ENCODE data around the gene CERK.
A peak's percentile ranks its signal among the peaks of the same experiment; 100 is the strongest.

CERK gene

DNA sequence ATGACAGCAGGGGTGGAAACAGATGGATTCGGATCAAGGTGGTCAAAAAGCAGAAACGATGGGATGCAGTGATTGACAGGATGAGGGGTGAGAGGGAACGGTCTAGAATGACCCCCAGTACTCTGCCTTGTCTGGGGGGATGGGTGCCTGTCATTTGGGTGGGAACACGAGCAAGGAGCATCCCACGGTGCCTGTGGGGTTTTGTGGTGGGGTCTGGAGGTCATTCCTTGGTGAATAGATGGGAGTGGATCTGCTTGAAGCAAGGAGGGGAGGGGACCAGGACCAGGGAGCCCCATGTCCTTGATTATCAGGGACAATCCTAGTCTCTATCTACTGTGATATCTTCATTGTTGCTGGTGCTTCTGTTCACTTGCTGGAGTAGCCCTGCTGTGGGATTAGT, 8.1 kb upstream of the CERK start:
- Histone ChIP-seq H3K4me1 (ENCODE audit: control extremely low read depth in 1 of 4, control insufficient read depth in 4 of 4, insufficient read depth in 4 of 4, low read length in 3 of 4) (peaks cover 5 to 35% (median 31%) of the 10 kb centered on the region in 4 experiments), H3K27ac (ENCODE audit: insufficient read depth in 1 of 2, low read depth in 1 of 2, low read length in 2 of 2, poor library complexity in 1 of 2, severe bottlenecking in 2 of 2) (no peak overlapping the region)

DNA sequence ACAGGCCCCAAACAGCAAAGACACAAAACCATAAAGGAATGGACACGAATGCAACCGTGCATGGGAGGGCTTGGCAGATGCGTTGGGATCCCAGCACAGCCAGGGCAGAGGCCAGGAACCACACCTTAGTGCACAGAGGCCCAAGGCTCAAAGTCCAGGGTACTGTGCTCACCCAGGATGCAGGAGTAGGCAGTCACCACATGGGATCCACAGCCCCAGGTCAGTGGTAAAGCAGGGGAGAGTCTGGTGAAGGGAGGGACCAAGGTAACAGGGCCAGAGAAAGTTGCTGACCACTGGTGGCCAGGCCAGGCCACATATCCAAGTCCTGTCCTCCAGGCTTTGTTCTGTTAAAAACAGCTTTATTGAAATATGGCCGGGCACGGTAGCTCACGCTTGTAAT, 6.5 kb upstream of the CERK start:
- Histone ChIP-seq H3K36me3 (ENCODE audit: control insufficient read depth in 4 of 4, insufficient read depth in 4 of 4, low read length in 3 of 4) (no peaks in the 10 kb centered on the region), H3K27me3 (replicated peaks in 2 of 5; ENCODE audit: control insufficient read depth in 4 of 5, insufficient read depth in 5 of 5, low read length in 4 of 5) (no peaks in the 10 kb centered on the region), H3K27ac (ENCODE audit: insufficient read depth in 1 of 2, low read depth in 1 of 2, low read length in 2 of 2, poor library complexity in 1 of 2, severe bottlenecking in 2 of 2) (no peak overlapping the region), H3K9me3 (ENCODE audit: control extremely low read depth in 1 of 5, control insufficient read depth in 4 of 5, insufficient read depth in 2 of 5, low read depth in 1 of 5, low read length in 4 of 5) (peaks cover 0 to 2% (median 0%) of the 10 kb centered on the region in 5 experiments), H3K4me1 (ENCODE audit: control extremely low read depth in 1 of 4, control insufficient read depth in 4 of 4, insufficient read depth in 4 of 4, low read length in 3 of 4) (peaks cover 4 to 20% (median 18%) of the 10 kb centered on the region in 4 experiments), H3K4me3 (ENCODE audit: control insufficient read depth in 1 of 7, extremely low read depth in 1 of 7, insufficient read depth in 4 of 7, low read depth in 2 of 7, low read length in 6 of 7) (no peak overlapping the region)
- no peak for DNase-seq
- WGBS (ENCODE audit: insufficient coverage) = 100% methylated on average over 6 of the region's 6 CpGs
- ChIA-PET CTCF (no interaction called here), POLR2A (interaction anchor here (0.6 kb wide), 1 partner anchor 9 kb away, joined by 3 read pairs; no protein-coding TSS in a partner anchor)

More for the DNA sequence above, 8.1 kb upstream of the CERK start:
- POLR2A ChIA-PET = no interaction called here
- CTCF ChIA-PET = interaction anchor here (4.7 kb wide), 1 partner anchor 12 kb away, joined by 24 read pairs; no protein-coding TSS in a partner anchor
- Histone ChIP-seq H3K4me3 (ENCODE audit: control insufficient read depth in 1 of 7, extremely low read depth in 1 of 7, insufficient read depth in 4 of 7, low read depth in 2 of 7, low read length in 6 of 7) (no peak overlapping the region), H3K27me3 (replicated peaks in 2 of 5; ENCODE audit: control insufficient read depth in 4 of 5, insufficient read depth in 5 of 5, low read length in 4 of 5) (no peaks in the 10 kb centered on the region), H3K9me3 (ENCODE audit: control extremely low read depth in 1 of 5, control insufficient read depth in 4 of 5, insufficient read depth in 2 of 5, low read depth in 1 of 5, low read length in 4 of 5) (peaks cover 0 to 2% (median 0%) of the 10 kb centered on the region in 5 experiments), H3K36me3 (ENCODE audit: control insufficient read depth in 4 of 4, insufficient read depth in 4 of 4, low read length in 3 of 4) (no peaks in the 10 kb centered on the region)
- no peak for DNase-seq
- 77% methylated on average over 4 of the region's 5 CpGs for WGBS (ENCODE audit: insufficient coverage)

DNA sequence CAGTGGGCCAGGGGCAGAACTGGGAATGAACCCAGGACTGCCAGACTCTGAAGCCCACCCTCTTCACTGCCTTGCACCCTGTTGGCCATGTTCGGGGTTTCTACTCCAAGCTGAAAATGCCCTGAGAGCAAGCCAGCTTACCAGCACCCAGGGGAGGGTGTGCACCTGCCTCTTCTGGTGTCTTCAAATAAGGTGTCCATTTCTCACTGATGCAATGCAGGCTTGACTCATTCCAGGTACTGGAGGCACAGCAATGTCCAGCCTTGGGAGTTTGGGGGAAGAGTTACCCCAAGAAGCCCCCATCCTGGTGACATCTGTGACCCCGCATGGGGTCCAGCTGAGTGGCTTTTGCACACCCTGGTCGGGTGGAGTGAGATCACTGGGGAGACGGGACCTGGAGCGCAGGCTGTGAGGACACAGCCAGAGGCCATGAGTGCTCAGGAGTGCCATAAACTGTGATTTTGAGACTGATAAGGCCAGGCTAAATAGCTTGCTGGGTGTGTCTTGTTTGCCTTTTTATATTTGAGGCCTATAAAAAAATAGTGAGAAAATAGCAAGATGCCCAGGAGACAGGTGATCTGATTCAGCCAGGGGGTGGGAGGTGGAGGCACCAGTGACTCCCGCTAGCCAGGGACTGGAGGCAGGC, 4.6 kb upstream of the CERK start:
- ChIA-PET POLR2A (interaction anchor here (1.0 kb wide), 1 partner anchor 20 kb away, joined by 4 read pairs; the partner anchor contains the start of gene TBC1D22A), CTCF (interaction anchor here (0.6 to 4.9 kb wide), 4 partner anchors 12 to 180 kb away, joined by 3 to 33 read pairs (median 3); no protein-coding TSS in a partner anchor)
- no peak overlapping the region for H3K27ac ChIP-seq (ENCODE audit: insufficient read depth in 1 of 2, low read depth in 1 of 2, low read length in 2 of 2, poor library complexity in 1 of 2, severe bottlenecking in 2 of 2)
- no peaks in the 10 kb centered on the region for H3K36me3 ChIP-seq (ENCODE audit: control insufficient read depth in 4 of 4, insufficient read depth in 4 of 4, low read length in 3 of 4)
- no peaks in the 10 kb centered on the region for H3K27me3 ChIP-seq (replicated peaks in 2 of 5; ENCODE audit: control insufficient read depth in 4 of 5, insufficient read depth in 5 of 5, low read length in 4 of 5)
- no peak for DNase-seq
- peaks cover 0 to 17% (median 13%) of the 10 kb centered on the region in 4 experiments for H3K4me1 ChIP-seq (ENCODE audit: control extremely low read depth in 1 of 4, control insufficient read depth in 4 of 4, insufficient read depth in 4 of 4, low read length in 3 of 4)
- H3K4me3 ChIP-seq (ENCODE audit: control insufficient read depth in 1 of 7, extremely low read depth in 1 of 7, insufficient read depth in 4 of 7, low read depth in 2 of 7, low read length in 6 of 7) = no peak overlapping the region
- H3K9me3 ChIP-seq (ENCODE audit: control extremely low read depth in 1 of 5, control insufficient read depth in 4 of 5, insufficient read depth in 2 of 5, low read depth in 1 of 5, low read length in 4 of 5) = peaks cover 0 to 2% (median 0%) of the 10 kb centered on the region in 5 experiments
- WGBS (ENCODE audit: insufficient coverage) = 78% methylated on average over 5 of the region's 6 CpGs

DNA sequence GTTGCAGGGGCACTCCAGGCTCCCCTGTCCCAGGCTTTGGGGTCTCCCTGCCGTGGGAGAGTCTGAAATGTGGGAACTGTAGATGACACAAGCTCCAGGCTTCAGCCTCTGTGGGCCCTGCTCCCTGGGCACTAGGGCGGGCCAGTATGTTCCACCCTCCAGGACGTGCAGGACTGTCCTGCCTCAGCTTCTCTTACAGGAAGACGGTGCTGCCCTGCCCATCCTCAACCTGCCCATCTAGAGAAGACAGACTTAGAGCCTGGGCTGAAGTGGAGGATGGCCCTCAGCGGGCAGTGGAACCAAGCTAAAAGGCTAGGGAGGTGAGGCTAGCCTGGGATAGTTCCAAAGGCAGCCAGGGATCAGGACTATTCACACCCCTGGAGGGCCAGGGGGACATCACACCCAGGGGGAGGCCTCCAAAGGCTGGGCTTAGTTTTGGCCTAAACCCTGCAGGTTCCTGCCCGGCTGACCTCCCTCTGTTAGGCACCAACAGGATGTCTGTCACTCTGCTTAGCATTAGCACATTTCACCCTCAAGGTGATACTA, 4.0 kb upstream of the CERK start:
- CTCF ChIA-PET = interaction anchor here (0.8 to 4.9 kb wide), 2 partner anchors 16 to 63 kb away, joined by 3 to 33 read pairs; no protein-coding TSS in a partner anchor

DNA sequence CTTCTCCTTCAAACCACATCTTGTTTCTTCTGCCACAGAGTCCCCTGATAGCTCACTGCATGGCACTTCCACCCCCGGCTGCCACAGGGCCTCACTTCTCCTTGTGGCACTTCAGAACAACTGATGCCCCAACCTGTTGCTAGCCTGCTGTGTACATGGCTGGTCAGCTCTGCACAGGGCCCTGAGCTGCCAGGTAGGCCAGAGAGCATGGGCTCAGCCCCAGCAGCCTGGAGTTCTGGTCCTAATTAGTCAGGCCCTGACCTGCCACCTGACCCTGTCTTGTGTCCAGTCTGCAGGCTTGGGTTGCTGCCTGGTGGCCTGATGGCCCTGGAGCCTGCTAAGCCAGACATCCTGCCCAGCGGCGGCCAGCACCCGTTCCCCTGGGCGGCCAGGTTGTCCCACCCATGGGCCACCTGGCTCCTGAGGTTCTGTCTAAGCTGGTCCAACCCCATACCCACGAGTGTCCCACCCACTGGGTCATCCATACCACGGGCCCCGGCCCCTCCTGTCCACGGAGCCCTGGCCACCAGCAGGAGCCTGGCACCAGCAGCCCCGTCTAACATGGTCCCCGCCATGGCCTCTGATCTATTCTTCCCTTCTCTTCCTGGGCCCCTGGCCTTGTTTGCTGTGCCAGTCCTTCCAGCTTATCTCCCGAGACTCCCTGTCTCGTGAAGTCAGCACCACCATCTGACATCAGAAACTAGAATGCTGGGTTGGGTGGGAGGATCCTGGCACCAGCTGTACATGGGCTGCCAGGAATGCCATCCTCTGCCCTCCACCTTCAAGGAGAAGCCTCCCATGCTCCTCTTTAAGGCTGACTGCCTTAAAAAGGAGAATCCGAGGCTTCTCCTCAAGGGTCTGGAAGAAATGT, 3.1 kb upstream of the CERK start:
- peaks cover 4 to 29% (median 24%) of the 10 kb centered on the region in 4 experiments for H3K4me1 ChIP-seq (ENCODE audit: control extremely low read depth in 1 of 4, control insufficient read depth in 4 of 4, insufficient read depth in 4 of 4, low read length in 3 of 4)
- H3K9me3 ChIP-seq (ENCODE audit: control extremely low read depth in 1 of 5, control insufficient read depth in 4 of 5, insufficient read depth in 2 of 5, low read depth in 1 of 5, low read length in 4 of 5) = peaks cover 0 to 2% (median 0%) of the 10 kb centered on the region in 5 experiments
- no peaks in the 10 kb centered on the region for H3K36me3 ChIP-seq (ENCODE audit: control insufficient read depth in 4 of 4, insufficient read depth in 4 of 4, low read length in 3 of 4)
- no peak overlapping the region for H3K27ac ChIP-seq (ENCODE audit: insufficient read depth in 1 of 2, low read depth in 1 of 2, low read length in 2 of 2, poor library complexity in 1 of 2, severe bottlenecking in 2 of 2)
- CTCF ChIA-PET = interaction anchor here (1.2 to 4.9 kb wide), 5 partner anchors 9 to 61 kb away, joined by 4 to 34 read pairs (median 16); no protein-coding TSS in a partner anchor
- POLR2A ChIA-PET = interaction anchor here (1.0 kb wide), 1 partner anchor 14 kb away, joined by 4 read pairs; no protein-coding TSS in a partner anchor
- 93% methylated on average over 12 of the region's 14 CpGs for WGBS (ENCODE audit: insufficient coverage)
- H3K4me3 ChIP-seq (ENCODE audit: control insufficient read depth in 1 of 7, extremely low read depth in 1 of 7, insufficient read depth in 4 of 7, low read depth in 2 of 7, low read length in 6 of 7) = no peak overlapping the region
- H3K27me3 ChIP-seq (replicated peaks in 2 of 5; ENCODE audit: control insufficient read depth in 4 of 5, insufficient read depth in 5 of 5, low read length in 4 of 5) = no peaks in the 10 kb centered on the region
- no peak for DNase-seq

More for the DNA sequence above, 4.0 kb upstream of the CERK start:
- WGBS (ENCODE audit: insufficient coverage) = 74% methylated on average over 3 of the region's 6 CpGs
- DNase-seq = no peak
- Histone ChIP-seq H3K9me3 (ENCODE audit: control extremely low read depth in 1 of 5, control insufficient read depth in 4 of 5, insufficient read depth in 2 of 5, low read depth in 1 of 5, low read length in 4 of 5) (peaks cover 0 to 2% (median 0%) of the 10 kb centered on the region in 5 experiments), H3K4me1 (ENCODE audit: control extremely low read depth in 1 of 4, control insufficient read depth in 4 of 4, insufficient read depth in 4 of 4, low read length in 3 of 4) (peaks cover 0 to 20% (median 15%) of the 10 kb centered on the region in 4 experiments), H3K27me3 (replicated peaks in 2 of 5; ENCODE audit: control insufficient read depth in 4 of 5, insufficient read depth in 5 of 5, low read length in 4 of 5) (no peaks in the 10 kb centered on the region), H3K4me3 (ENCODE audit: control insufficient read depth in 1 of 7, extremely low read depth in 1 of 7, insufficient read depth in 4 of 7, low read depth in 2 of 7, low read length in 6 of 7) (no peak overlapping the region), H3K36me3 (ENCODE audit: control insufficient read depth in 4 of 4, insufficient read depth in 4 of 4, low read length in 3 of 4) (no peaks in the 10 kb centered on the region), H3K27ac (ENCODE audit: insufficient read depth in 1 of 2, low read depth in 1 of 2, low read length in 2 of 2, poor library complexity in 1 of 2, severe bottlenecking in 2 of 2) (no peak overlapping the region)
- POLR2A ChIA-PET = interaction anchor here (1.0 kb wide), 1 partner anchor 20 kb away, joined by 4 read pairs; the partner anchor contains the start of gene TBC1D22A

DNA sequence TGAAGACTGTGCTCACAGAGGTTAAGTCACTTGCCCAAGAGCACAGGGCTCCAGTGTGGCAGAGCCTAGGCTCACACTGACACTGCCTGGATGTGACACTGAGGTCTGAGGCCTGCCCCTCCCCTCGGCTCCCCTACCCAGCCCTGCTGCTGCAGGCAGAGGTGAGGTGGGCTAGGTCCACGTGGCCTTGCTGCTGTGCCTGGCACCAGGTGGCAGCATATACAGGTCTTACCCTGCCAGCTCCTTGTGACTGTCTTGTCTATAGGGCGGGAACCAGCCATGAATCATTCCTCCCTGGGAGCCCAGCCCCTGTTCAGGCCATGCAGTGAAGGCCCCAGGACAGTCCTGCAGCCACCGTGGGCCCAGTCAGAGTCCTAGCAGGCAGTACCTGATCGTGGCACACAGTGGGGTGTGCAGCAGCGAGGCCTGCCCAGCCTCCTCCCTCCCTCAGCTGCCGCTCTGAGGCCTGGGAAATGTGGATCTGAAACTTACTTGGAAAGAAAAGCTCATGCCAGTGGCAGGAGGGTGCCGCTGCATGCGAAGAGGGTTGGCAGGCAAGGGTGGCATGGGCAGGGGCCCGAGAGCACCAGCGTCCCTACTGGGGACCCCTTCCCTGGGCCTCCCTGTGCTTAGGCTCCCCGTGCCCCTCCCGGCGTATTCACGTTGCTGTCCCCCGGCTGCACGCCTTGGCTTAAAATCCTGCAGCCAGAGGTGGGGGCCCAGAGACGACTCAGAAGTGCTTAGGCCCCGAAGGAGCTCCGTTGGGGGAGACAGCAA, 1.2 kb upstream of the CERK start:
- peak overlapping the region in 5 of 7 experiments; percentile 44 to 90 (median 78) for H3K4me3 ChIP-seq (ENCODE audit: control insufficient read depth in 1 of 7, extremely low read depth in 1 of 7, insufficient read depth in 4 of 7, low read depth in 2 of 7, low read length in 6 of 7)
- ChIA-PET POLR2A (interaction anchor here (0.6 to 1.9 kb wide), 6 partner anchors 10 to 64 kb away, joined by 3 to 16 read pairs (median 8); partner anchors contain the start of gene TBC1D22A), CTCF (interaction anchor here (0.9 to 4.9 kb wide), 9 partner anchors 11 to 65 kb away, joined by 3 to 34 read pairs (median 5); no protein-coding TSS in a partner anchor)
- no peaks in the 10 kb centered on the region for H3K27me3 ChIP-seq (replicated peaks in 2 of 5; ENCODE audit: control insufficient read depth in 4 of 5, insufficient read depth in 5 of 5, low read length in 4 of 5)
- DNase-seq = peak in 2 of 3 donors; percentile 26 to 54
- peaks cover 0 to 3% (median 0%) of the 10 kb centered on the region in 4 experiments for H3K36me3 ChIP-seq (ENCODE audit: control insufficient read depth in 4 of 4, insufficient read depth in 4 of 4, low read length in 3 of 4)
- 86% methylated on average over 15 of the region's 20 CpGs for WGBS (ENCODE audit: insufficient coverage)
- H3K27ac ChIP-seq (ENCODE audit: insufficient read depth in 1 of 2, low read depth in 1 of 2, low read length in 2 of 2, poor library complexity in 1 of 2, severe bottlenecking in 2 of 2) = no peak overlapping the region
- H3K4me1 ChIP-seq (ENCODE audit: control extremely low read depth in 1 of 4, control insufficient read depth in 4 of 4, insufficient read depth in 4 of 4, low read length in 3 of 4) = peaks cover 12 to 45% (median 41%) of the 10 kb centered on the region in 4 experiments
- peaks cover 0 to 2% (median 0%) of the 10 kb centered on the region in 5 experiments for H3K9me3 ChIP-seq (ENCODE audit: control extremely low read depth in 1 of 5, control insufficient read depth in 4 of 5, insufficient read depth in 2 of 5, low read depth in 1 of 5, low read length in 4 of 5)
